ENCODE data around the gene PTBP3. TPM values are rescaled to one million over a fixed set of nuclear protein-coding genes. Genes with fewer than 3 reads are reported as not detected.

PTBP3 gene
- total and polyA plus RNA-seq, 2 of the 4 experiments (the other 2 are of a cell fraction) = 8.6 to 15.6 TPM

DNA sequence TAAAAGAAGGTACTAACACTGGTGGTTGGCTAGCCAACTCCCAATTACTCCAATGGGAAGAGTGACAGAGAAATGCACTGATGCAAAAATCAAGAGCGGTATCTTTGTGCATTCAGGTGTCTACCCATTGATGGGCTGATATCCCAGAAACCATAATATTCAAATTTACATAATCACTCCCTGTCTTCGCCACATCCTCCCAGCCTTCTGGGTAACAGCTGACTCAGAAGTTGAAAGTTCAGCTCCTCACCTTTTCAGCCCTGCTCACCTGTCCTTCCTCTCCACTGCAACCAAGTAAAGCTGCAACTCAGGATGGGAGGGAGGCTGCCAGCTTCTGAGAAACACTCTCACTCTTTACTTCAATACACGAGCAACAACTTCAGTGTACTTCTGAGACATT, 165.2 kb downstream of the PTBP3 start:
- no CpG with 5 or more reads among the region's 3 CpGs for WGBS, 2 experiments (ENCODE audit: extremely low coverage in 2 of 2, insufficient read length in 1 of 2)
- POLR2A ChIA-PET (ENCODE audit: unreplicated experiment) = no interaction called here
- no peak for ATAC-seq (ENCODE audit: low read depth)

More for the DNA sequence above, 165.2 kb downstream of the PTBP3 start:
- H3K36me3 ChIP-seq (ENCODE audit: control insufficient read depth, insufficient read depth, low read length) = no peaks in the 10 kb centered on the region
- H4K20me1 ChIP-seq (ENCODE audit: insufficient read depth, low read length) = no peaks in the 10 kb centered on the region
- no peak overlapping the region for H4K5ac ChIP-seq (ENCODE audit: low read depth, low read length)
- no peak overlapping the region for H4K91ac ChIP-seq (ENCODE audit: insufficient read depth, low read depth, low read length)
- H3K14ac ChIP-seq (replicated peaks; ENCODE audit: low read depth, low read length) = no peak overlapping the region
- no peak overlapping the region for H4K8ac ChIP-seq (ENCODE audit: low read depth in 2 of 2, low read length in 2 of 2)
- no peak overlapping the region for H2BK15ac ChIP-seq (ENCODE audit: low read depth, low read length)
- H2BK120ac ChIP-seq (ENCODE audit: low read depth, low read length) = no peak overlapping the region
- DNase-seq = no peak
- no TSS peak for BruUV-seq (replicated peaks)
- H3K9me1 ChIP-seq (ENCODE audit: insufficient read depth, low read length) = peaks cover 3% of the 10 kb centered on the region; the same call in 1 of the 2 replicates
- no peak for TF ChIP-seq BHLHE40 (IDR thresholded peaks at IDR 0.05; ENCODE audit: low read depth, low read length)
- no peak for TF ChIP-seq NFE2L2 (IDR thresholded peaks at IDR 0.05; ENCODE audit: low read depth, low read length)
- in situ Hi-C loops (cut with MboI; ENCODE audit: low sequenced_read_pairs) (no loop called here), dilution Hi-C loops (cut with HindIII; ENCODE audit: low sequenced_read_pairs, unreplicated experiment) (no loop called here), intact Hi-C loops (cut with micrococcal nuclease) (no loop called here)
- no peak overlapping the region for H3K23ac ChIP-seq (ENCODE audit: low read depth, low read length)
- no peak overlapping the region for H3K4me3 ChIP-seq (ENCODE audit: insufficient read depth, low read depth, low read length)
- H2AFZ ChIP-seq (replicated peaks; ENCODE audit: low read length, poor library complexity) = no peak overlapping the region
- H3K4me1 ChIP-seq (ENCODE audit: control insufficient read depth, insufficient read depth, low read length) = peaks cover 3% of the 10 kb centered on the region; the same call in 1 of the 2 replicates
- CTCF ChIA-PET = no interaction called here
- H3K9me3 ChIP-seq (ENCODE audit: control insufficient read depth, insufficient read depth, low read length) = no peaks in the 10 kb centered on the region
- peaks cover 9 to 20% of the 10 kb centered on the region in 2 experiments; a peak in 3 of 4 replicates for H3K79me1 ChIP-seq (ENCODE audit: low read depth in 1 of 2, low read length in 2 of 2)
- no peak overlapping the region for H3K18ac ChIP-seq (ENCODE audit: low read depth, low read length)
- H2BK5ac ChIP-seq (ENCODE audit: low read depth, low read length, poor library complexity, severe bottlenecking) = no peak overlapping the region
- H3K4ac ChIP-seq (ENCODE audit: low read depth, low read length) = no peak overlapping the region
- no peak overlapping the region for H2BK20ac ChIP-seq (ENCODE audit: low read depth, low read length)
- H2AK5ac ChIP-seq (ENCODE audit: low read depth, low read length) = no peak overlapping the region
- H3K27me3 ChIP-seq (ENCODE audit: control insufficient read depth, insufficient read depth, low read length) = no peaks in the 10 kb centered on the region; the same call in 1 of the 2 replicates
- H2AK9ac ChIP-seq (replicated peaks; ENCODE audit: low read depth, low read length, poor library complexity) = no peak overlapping the region
- H3K56ac ChIP-seq (ENCODE audit: extremely low read depth, insufficient read depth, low read length) = no peak overlapping the region
- H3K9ac ChIP-seq (ENCODE audit: low read depth, low read length) = no peak overlapping the region
- H3K4me2 ChIP-seq (ENCODE audit: low read depth, low read length) = no peak overlapping the region
- H3K27ac ChIP-seq (ENCODE audit: insufficient read depth, low read length) = no peak overlapping the region

Small RNAs within 50 kb of the gene (microRNA-seq; reads per million reads assigned to microRNA genes)
- not detected for gene RF00019 (ENCODE audit: insufficient read depth, insufficient read length)
- not detected for gene RN7SL430P (ENCODE audit: insufficient read depth, insufficient read length)
- gene RN7SL57P (ENCODE audit: insufficient read depth, insufficient read length) = not detected
- gene RNA5SP295 (ENCODE audit: insufficient read depth, insufficient read length) = not detected

Small RNAs within 50 kb of the gene (small RNA-seq; reads per million reads assigned to genes)
- gene RF00019 (0 reads per million in 5 experiments), gene RN7SL430P (0 reads per million in 5 experiments), gene RN7SL57P (0 reads per million in 5 experiments), gene RNA5SP295 (0 reads per million in 5 experiments)

Other genes with a start within 250 kb of the PTBP3 start
- 4.2 and 4.7 TPM in 2 replicates for gene SUSD1, start 158.3 kb downstream of the PTBP3 start, total RNA-seq (2012; rRNA removed)
- gene SUSD1, start 158.3 kb downstream of the PTBP3 start, polyA plus RNA-seq (2012; rRNA removed) = 4.0 and 4.2 TPM in 2 replicates
- gene HSDL2, start 46.5 kb upstream of the PTBP3 start, total RNA-seq (2012; rRNA removed) = 58.6 and 65.8 TPM in 2 replicates
- 13.5 and 17.7 TPM in 2 replicates for gene HSDL2, start 46.5 kb upstream of the PTBP3 start, polyA plus RNA-seq (2012; rRNA removed)
- 1.4 and 1.8 TPM in 2 replicates for gene KIAA1958, start 153.2 kb upstream of the PTBP3 start, total RNA-seq (2012; rRNA removed)
- 0.65 and 0.75 TPM in 2 replicates for gene KIAA1958, start 153.2 kb upstream of the PTBP3 start, polyA plus RNA-seq (2012; rRNA removed)

Measured in IMR-90 (cell line).